HepG2 (cell line): ENCODE results near the gene KIAA0930. TPM values are rescaled to one million over a fixed set of nuclear protein-coding genes. Genes with fewer than 3 reads are reported as not detected.

Experiments
- ATAC-seq: fragments of 200-7000 bp; cut with Tn5 transposase; 3 replicates; pipeline ENCODE4 v1.9.1; 2020; ENCODE audit warnings: mild to moderate bottlenecking, moderate library complexity
- BruUV-seq: library from RNA; stranded (reverse); fragments of 400-500 nt; replicated peaks from 2 replicates; lab custom pipeline; 2021; lab: Mats Ljungman, UMichigan
- CTCF ChIA-PET: fragments of 300-600 bp; formaldehyde crosslinking; extraction: SDS; loops from one replicate; lab custom pipeline; 2021; ENCODE audit warnings: low total read pairs, inconsistent platforms, low intra/inter-chr PET ratio; lab: Yijun Ruan, JAX
- POLR2A ChIA-PET: fragments of 350-600 bp; sonication (Branson Sonifier 250); formaldehyde crosslinking; loops from one replicate; lab custom pipeline; 2020; ENCODE audit warnings: antibody characterized with exemption, inconsistent platforms; lab: Yijun Ruan, JAX
- DNase-seq: peaks from one replicate; pipeline ENCODE4 v3.0.0-alpha.2; 2015; ENCODE audit warnings: low spot score
- FAIRE-seq: peaks from 3 replicates; lab custom pipeline; 2011; peaks lifted over from hg19 to GRCh38; lab: Jason Lieb, UNC
- H2AFZ ChIP-seq: one replicate; pipeline ENCODE4 v1.6.1; 2011; ENCODE audit warnings: low read length, inconsistent platforms
- H3K27ac ChIP-seq: fragments of 300-600 bp; 3 replicates; pipeline ENCODE4 v1.8.0; 2011; ENCODE audit warnings: mixed run types, mild to moderate bottlenecking, mixed read lengths, low read length, inconsistent platforms; ENCODE audit not compliant: insufficient read depth; ENCODE audit errors: extremely low read length
- H3K27me3 ChIP-seq, 2 experiments: fragments of 200-600 bp in 1 of 2; 2 replicates in 1 of 2; 3 replicates in 1 of 2; pipeline versions ENCODE4 v1.6.0 to v1.8.0; 2011; ENCODE audit warnings: low read length in 2 of 2, mild to moderate bottlenecking in 2 of 2, moderate library complexity in 2 of 2, inconsistent platforms in 1 of 2; ENCODE audit not compliant: insufficient read depth in 2 of 2, control insufficient read depth in 1 of 2
- H3K36me3 ChIP-seq, 2 experiments: fragments of 200-600 bp in 1 of 2; replicated peaks in 1 of 2; 2 replicates in 1 of 2; 3 replicates in 1 of 2; pipeline versions ENCODE4 v1.5.1 to v1.8.0; 2011; ENCODE audit warnings: low read length in 2 of 2, inconsistent platforms in 1 of 2; ENCODE audit not compliant: insufficient read depth in 2 of 2, control insufficient read depth in 1 of 2
- H3K4me1 ChIP-seq: 2 replicates; pipeline ENCODE4 v1.5.1; 2012; ENCODE audit warnings: low read length, inconsistent platforms; ENCODE audit not compliant: insufficient read depth
- H3K4me2 ChIP-seq: 2 replicates; pipeline ENCODE4 v1.6.0; 2011; ENCODE audit warnings: low read depth, low read length, inconsistent platforms
- H3K4me3 ChIP-seq, 3 experiments: fragments of 200-600 bp in 1 of 3; sonication (generic), shearing (Covaris generic) in 1 of 3; replicated peaks in 1 of 3; 2 replicates each; pipeline ENCODE4 v1.5.1; 2011 to 2016; ENCODE audit warnings: low read length in 3 of 3, inconsistent platforms in 2 of 3, low read depth in 2 of 3, mild to moderate bottlenecking in 2 of 3, control low read depth in 1 of 3, mixed read lengths in 1 of 3; ENCODE audit not compliant: insufficient read depth in 1 of 3
- H3K79me2 ChIP-seq: one replicate; pipeline ENCODE4 v1.6.1; 2011; ENCODE audit warnings: low read length, inconsistent platforms; ENCODE audit not compliant: insufficient read depth
- H3K9ac ChIP-seq: 2 replicates; pipeline ENCODE4 v1.6.0; 2011; ENCODE audit warnings: mild to moderate bottlenecking, low read depth, low read length, inconsistent platforms; ENCODE audit not compliant: insufficient read depth
- H3K9me3 ChIP-seq: 2 replicates; pipeline ENCODE4 v1.5.1; 2012; ENCODE audit warnings: mild to moderate bottlenecking, low read length
- H4K20me1 ChIP-seq: 2 replicates; pipeline ENCODE4 v1.6.0; 2011; ENCODE audit warnings: inconsistent platforms, mild to moderate bottlenecking, low read length, moderate library complexity; ENCODE audit not compliant: insufficient read depth
- AGO2 ChIP-seq: fragments of 200-400 bp; formaldehyde crosslinking; optimal IDR thresholded peaks from 2 replicates; pipeline ENCODE3; 2017; ENCODE audit warnings: mild to moderate bottlenecking, low read depth, low read length, moderate library complexity
- ARNT2 ChIP-seq: sonication (generic); formaldehyde crosslinking; IDR thresholded peaks from 2 replicates; pipeline ENCODE4 v1.8.0; 2022; ENCODE audit warnings: mild to moderate bottlenecking, low read depth, missing genetic modification reagents, moderate library complexity
- ATAD3A ChIP-seq: sonication (generic); formaldehyde crosslinking; IDR thresholded peaks from 2 replicates; pipeline ENCODE4 v1.4.0; 2020; ENCODE audit warnings: missing genetic modification reagents
- CEBPB ChIP-seq: IDR thresholded peaks from 2 replicates; pipeline ENCODE4 v1.6.1; 2011; ENCODE audit warnings: low read depth, low read length, improper control_type of control experiment, borderline replicate concordance
- GATAD2A ChIP-seq: IDR thresholded peaks from 2 replicates; pipeline ENCODE4 v1.6.1; 2016
- GTF3A ChIP-seq: sonication (generic); formaldehyde crosslinking; conservative IDR thresholded peaks from 2 replicates; pipeline ENCODE4 v1.4.0; 2020; ENCODE audit warnings: mild to moderate bottlenecking, missing genetic modification reagents
- HNF4A ChIP-seq: sonication (generic); formaldehyde crosslinking; IDR thresholded peaks from 2 replicates; pipeline ENCODE4 v1.4.0; 2020; ENCODE audit warnings: missing genetic modification reagents
- IKZF5 ChIP-seq: IDR thresholded peaks from 2 replicates; pipeline ENCODE4 v1.6.1; 2018; ENCODE audit warnings: missing genetic modification reagents, mild to moderate bottlenecking, missing compliant biosample characterization
- NFKB2 ChIP-seq: sonication (generic); formaldehyde crosslinking; IDR thresholded peaks from 2 replicates; pipeline ENCODE4 v1.4.0; 2020; ENCODE audit warnings: missing genetic modification reagents, borderline replicate concordance
- SAFB2 ChIP-seq: sonication (generic); formaldehyde crosslinking; IDR thresholded peaks from 2 replicates; pipeline ENCODE4 v1.5.1; 2020; ENCODE audit warnings: missing genetic modification reagents, low read depth, mild to moderate bottlenecking, borderline replicate concordance
- SETDB1 ChIP-seq: sonication (generic); formaldehyde crosslinking; IDR thresholded peaks from 2 replicates; pipeline ENCODE4 v1.5.1; 2020; ENCODE audit warnings: missing genetic modification reagents, mild to moderate bottlenecking, borderline replicate concordance
- STAT5B ChIP-seq: sonication (generic); formaldehyde crosslinking; IDR thresholded peaks from 2 replicates; pipeline ENCODE4 v1.4.0; 2020; ENCODE audit warnings: missing genetic modification reagents
- TRIM24 ChIP-seq: sonication (generic); formaldehyde crosslinking; IDR thresholded peaks from 2 replicates; pipeline ENCODE4 v1.8.0; 2022; ENCODE audit warnings: mild to moderate bottlenecking, missing genetic modification reagents
- ZMYM3 ChIP-seq: sonication (generic); formaldehyde crosslinking; IDR thresholded peaks from 2 replicates; pipeline ENCODE4 v1.5.1; 2020; ENCODE audit warnings: mild to moderate bottlenecking, missing genetic modification reagents
- ZNF451 ChIP-seq: sonication (generic); formaldehyde crosslinking; IDR thresholded peaks from 2 replicates; pipeline ENCODE4 v1.5.0; 2020; ENCODE audit warnings: mild to moderate bottlenecking, missing genetic modification reagents
- ZNF577 ChIP-seq: sonication (generic); formaldehyde crosslinking; IDR thresholded peaks from 2 replicates; pipeline ENCODE4 v1.4.0; 2020; ENCODE audit warnings: mild to moderate bottlenecking, low read depth, missing genetic modification reagents, borderline replicate concordance
- ZNF724P ChIP-seq: sonication (generic); formaldehyde crosslinking; IDR thresholded peaks from 2 replicates; pipeline ENCODE4 v1.8.0; 2022; ENCODE audit warnings: missing genetic modification reagents, borderline replicate concordance
- ZNF782 ChIP-seq: sonication (generic); formaldehyde crosslinking; IDR thresholded peaks from 2 replicates; pipeline ENCODE4 v1.4.0; 2020; ENCODE audit warnings: missing genetic modification reagents, mild to moderate bottlenecking, borderline replicate concordance
- WGBS: methylation state at CpG from one replicate; pipeline ENCODE4 v1.1.6; 2017; ENCODE audit warnings: low lambda C conversion rate; 5-methylcytosine and 5-hydroxymethylcytosine counted together
- in situ Hi-C: cut with HindIII; loops from 2 replicates; pipeline ENCODE4 v1.10.0; 2017; ENCODE audit warnings: low pct_unique_long_range_greater_than_20kb; ENCODE audit not compliant: extremely low pct_ligation_motif_present
- intact Hi-C: fragments of 100-400 bp; cut with micrococcal nuclease; formaldehyde crosslinking; loops from one replicate; pipeline ENCODE4 v1.10.0; 2022; ENCODE audit not compliant: unreplicated experiment
- polyA plus RNA-seq, 8 experiments: library from polyadenylated mRNA; depleted of rRNA in 3 of 8; stranded (reverse) in 7 of 8; unstranded in 1 of 8; fragments of >200 nt; fragmentation: Illumina TruSeq in 4 of 8; extraction: Trizol in 4 of 8; gene quantifications; 2 replicates each; pipeline versions ENCODE4 v1.2.1 to v1.2.3, GENCODE V29; 2011 to 2016; ENCODE audit warnings: low read depth in 4 of 8, missing spikeins in 1 of 8, mixed read lengths in 1 of 8; ENCODE audit not compliant: insufficient read depth in 1 of 8
- total RNA-seq, 5 experiments: library from RNA; depleted of rRNA; stranded (reverse); fragments of >200 nt; fragmentation: Illumina TruSeq; extraction: Trizol; gene quantifications; 2 replicates each; pipeline ENCODE4 v1.2.3, GENCODE V29; 2016; ENCODE audit warnings: low read depth in 1 of 5
- TF ChIP-seq, protein P1 (sequence below): IDR thresholded peaks from 2 replicates; pipeline ENCODE4 v1.4.0; 2020; ENCODE audit warnings: mild to moderate bottlenecking, missing genetic modification reagents

Gene KIAA0930
- total and polyA plus RNA-seq, 2 of the 13 experiments (the other 11 are each of a cell fraction or from before 2014, with no cell fraction given), result 27.0 to 38.2 TPM

GRCh38 chr22:45180146-45180679 is 60.5 kb downstream of the KIAA0930 start (continued):
- TF ChIP-seq HNF4A (CRISPR knock-in tag) (no peak), SAFB2 (CRISPR knock-in tag) (no peak), GTF3A (CRISPR knock-in tag) (no peak), ATAD3A (no peak), ZNF577 (CRISPR knock-in tag) (no peak), ZNF451 (CRISPR knock-in tag) (no peak), TRIM24 (no peak), ZNF724P (CRISPR knock-in tag) (no peak), STAT5B (no peak), CEBPB (peak; percentile 92)
- TF ChIP-seq, all 625 proteins: peak for 3

DNA sequence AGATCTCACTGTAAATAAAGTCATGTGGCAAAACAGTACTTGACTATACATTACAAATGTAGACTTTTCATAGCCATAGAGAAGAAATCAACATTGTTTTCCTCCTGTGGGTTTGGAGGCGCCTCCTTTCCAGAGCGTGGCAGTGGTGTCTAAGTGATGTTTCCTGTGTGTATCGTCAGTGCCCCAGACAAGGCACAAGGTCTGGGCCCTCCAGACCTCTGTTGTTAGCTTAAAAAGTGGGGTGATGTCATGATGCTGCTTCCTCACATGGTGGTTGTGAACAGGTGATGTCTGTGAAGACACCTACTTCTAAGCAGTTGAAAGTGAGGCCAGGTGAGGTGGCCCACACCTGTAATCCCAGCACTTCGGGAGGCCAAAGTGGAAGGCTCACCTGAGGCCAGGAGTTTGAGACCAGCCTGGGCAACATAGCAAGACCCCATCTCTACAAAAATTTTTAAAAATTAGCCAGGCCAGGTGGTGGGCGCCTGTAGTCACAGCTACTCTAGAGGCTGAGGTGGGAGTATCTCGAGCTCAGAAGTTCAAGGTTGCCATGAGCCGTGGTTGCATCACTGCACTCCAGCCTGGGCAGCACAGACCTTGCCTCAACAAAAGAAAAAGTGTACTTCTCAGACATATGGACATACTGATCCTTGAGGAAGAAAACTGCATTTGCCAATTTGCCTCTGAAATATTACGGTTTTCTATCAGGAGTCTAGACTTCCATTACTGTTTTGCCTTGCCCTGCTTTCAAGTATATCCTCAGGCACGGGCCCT is 61.2 kb downstream of the KIAA0930 start:
- H3K27me3 ChIP-seq, result no peaks in the 10 kb centered on the region
- peaks cover 26 to 76% of the 10 kb centered on the region in 2 experiments for H3K36me3 ChIP-seq
- BruUV-seq, result no TSS peak
- H2AFZ ChIP-seq, result no peak overlapping the region
- FAIRE-seq, result peak; percentile 46
- intact Hi-C loops (no loop called here), in situ Hi-C loops (no loop called here)
- POLR2A ChIA-PET, result interaction anchor here (0.6 to 1.2 kb wide), 3 partner anchors 13 to 16 kb away, joined by 3 read pairs; partner anchors contain the start of gene NUP50
- CTCF ChIA-PET, result no interaction called here
- H3K27ac ChIP-seq, result no peak overlapping the region
- peaks cover 10% of the 10 kb centered on the region; the same call in 1 of the 2 replicates for H4K20me1 ChIP-seq
- no peak overlapping the region for H3K9ac ChIP-seq
- H3K4me2 ChIP-seq, result no peak overlapping the region
- H3K79me2 ChIP-seq, result peaks cover 34% of the 10 kb centered on the region
- no peak overlapping the region for H3K4me3 ChIP-seq
- ATAC-seq, result peak; percentile 61
- H3K9me3 ChIP-seq, result no peaks in the 10 kb centered on the region
- 93% methylated on average over 3 of the region's 9 CpGs for WGBS
- DNase-seq, result no peak
- peaks cover 16% of the 10 kb centered on the region for H3K4me1 ChIP-seq
- TF ChIP-seq ZNF782 (CRISPR knock-in tag), result no peak
- TF ChIP-seq NFKB2 (CRISPR knock-in tag), result no peak
- TF ChIP-seq GATAD2A (CRISPR knock-in tag), result 0 out of 2 replicates have a peak, but pooled peaks have one; percentile 32
- peak; percentile 35; the same call in 1 of the 2 replicates for TF ChIP-seq IKZF5
- TF ChIP-seq ZMYM3 (CRISPR knock-in tag), result peak; percentile 33; the same call in 1 of the 2 replicates
- TF ChIP-seq, protein P1, sequence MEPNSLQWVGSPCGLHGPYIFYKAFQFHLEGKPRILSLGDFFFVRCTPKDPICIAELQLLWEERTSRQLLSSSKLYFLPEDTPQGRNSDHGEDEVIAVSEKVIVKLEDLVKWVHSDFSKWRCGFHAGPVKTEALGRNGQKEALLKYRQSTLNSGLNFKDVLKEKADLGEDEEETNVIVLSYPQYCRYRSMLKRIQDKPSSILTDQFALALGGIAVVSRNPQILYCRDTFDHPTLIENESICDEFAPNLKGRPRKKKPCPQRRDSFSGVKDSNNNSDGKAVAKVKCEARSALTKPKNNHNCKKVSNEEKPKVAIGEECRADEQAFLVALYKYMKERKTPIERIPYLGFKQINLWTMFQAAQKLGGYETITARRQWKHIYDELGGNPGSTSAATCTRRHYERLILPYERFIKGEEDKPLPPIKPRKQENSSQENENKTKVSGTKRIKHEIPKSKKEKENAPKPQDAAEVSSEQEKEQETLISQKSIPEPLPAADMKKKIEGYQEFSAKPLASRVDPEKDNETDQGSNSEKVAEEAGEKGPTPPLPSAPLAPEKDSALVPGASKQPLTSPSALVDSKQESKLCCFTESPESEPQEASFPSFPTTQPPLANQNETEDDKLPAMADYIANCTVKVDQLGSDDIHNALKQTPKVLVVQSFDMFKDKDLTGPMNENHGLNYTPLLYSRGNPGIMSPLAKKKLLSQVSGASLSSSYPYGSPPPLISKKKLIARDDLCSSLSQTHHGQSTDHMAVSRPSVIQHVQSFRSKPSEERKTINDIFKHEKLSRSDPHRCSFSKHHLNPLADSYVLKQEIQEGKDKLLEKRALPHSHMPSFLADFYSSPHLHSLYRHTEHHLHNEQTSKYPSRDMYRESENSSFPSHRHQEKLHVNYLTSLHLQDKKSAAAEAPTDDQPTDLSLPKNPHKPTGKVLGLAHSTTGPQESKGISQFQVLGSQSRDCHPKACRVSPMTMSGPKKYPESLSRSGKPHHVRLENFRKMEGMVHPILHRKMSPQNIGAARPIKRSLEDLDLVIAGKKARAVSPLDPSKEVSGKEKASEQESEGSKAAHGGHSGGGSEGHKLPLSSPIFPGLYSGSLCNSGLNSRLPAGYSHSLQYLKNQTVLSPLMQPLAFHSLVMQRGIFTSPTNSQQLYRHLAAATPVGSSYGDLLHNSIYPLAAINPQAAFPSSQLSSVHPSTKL, result 0 out of 2 replicates have a peak, but pooled peaks have one; percentile 20
- TF ChIP-seq SETDB1 (CRISPR knock-in tag), result no peak
- no peak for TF ChIP-seq ARNT2 (CRISPR knock-in tag)
- peak; percentile 31 for TF ChIP-seq AGO2
